H9 (cell line): ENCODE data around the gene ITPR2. TPM values are rescaled to one million over a fixed set of nuclear protein-coding genes. Genes with fewer than 3 reads are reported as not detected.

Experiments
- DNase-seq: peaks from one replicate; pipeline ENCODE4 v3.0.0-alpha.2; 2017
- H2AFZ ChIP-seq: one replicate; pipeline ENCODE4 v1.6.1; 2013; ENCODE audit warnings: mild to moderate bottlenecking, low read length, control low read depth, moderate library complexity
- H2AK5ac ChIP-seq: 2 replicates; pipeline ENCODE4 v1.6.1; 2013; ENCODE audit warnings: low read length, control low read depth, mixed read lengths; ENCODE audit not compliant: insufficient read length
- H2BK120ac ChIP-seq: one replicate; pipeline ENCODE4 v1.6.1; 2013; ENCODE audit warnings: low read depth, mild to moderate bottlenecking, low read length, control low read depth, inconsistent platforms; ENCODE audit not compliant: poor library complexity, severe bottlenecking
- H2BK12ac ChIP-seq: 2 replicates; pipeline ENCODE4 v1.6.1; 2013; ENCODE audit warnings: low read length, control low read depth, mixed read lengths, low read depth; ENCODE audit not compliant: insufficient read length
- H2BK15ac ChIP-seq: 2 replicates; pipeline ENCODE4 v1.6.1; 2013; ENCODE audit warnings: low read depth, low read length, control low read depth
- H2BK20ac ChIP-seq: one replicate; pipeline ENCODE4 v1.6.1; 2013; ENCODE audit warnings: low read depth, mild to moderate bottlenecking, low read length, control low read depth, inconsistent platforms; ENCODE audit not compliant: poor library complexity, severe bottlenecking
- H2BK5ac ChIP-seq: 2 replicates; pipeline ENCODE4 v1.6.1; 2013; ENCODE audit warnings: low read length, control low read depth, mixed read lengths; ENCODE audit not compliant: insufficient read length
- H3K14ac ChIP-seq: 2 replicates; pipeline ENCODE4 v1.6.1; 2013; ENCODE audit warnings: low read length, control low read depth; ENCODE audit not compliant: insufficient read depth
- H3K18ac ChIP-seq: 2 replicates; pipeline ENCODE4 v1.6.1; 2013; ENCODE audit warnings: low read depth, mild to moderate bottlenecking, mixed read lengths, low read length, control low read depth; ENCODE audit not compliant: insufficient read length
- H3K23ac ChIP-seq: 2 replicates; pipeline ENCODE4 v1.6.1; 2013; ENCODE audit warnings: low read length, control low read depth, mixed read lengths, low read depth; ENCODE audit not compliant: insufficient read length
- H3K23me2 ChIP-seq: 2 replicates; pipeline ENCODE4 v1.6.1; 2013; ENCODE audit warnings: low read depth, mild to moderate bottlenecking, mixed read lengths, low read length, control low read depth; ENCODE audit not compliant: insufficient read length, poor library complexity, severe bottlenecking
- H3K27ac ChIP-seq: 2 replicates; pipeline ENCODE4 v1.5.1; 2013; ENCODE audit warnings: low read length, control low read depth, mixed read lengths, low read depth; ENCODE audit not compliant: insufficient read length
- H3K27me3 ChIP-seq: 2 replicates; pipeline ENCODE4 v1.6.1; 2013; ENCODE audit warnings: low read length, control low read depth, inconsistent platforms; ENCODE audit not compliant: insufficient read depth
- H3K4ac ChIP-seq: 2 replicates; pipeline ENCODE4 v1.6.1; 2013; ENCODE audit warnings: low read depth, mild to moderate bottlenecking, control low read depth, inconsistent platforms, low read length, moderate library complexity
- H3K4me1 ChIP-seq: 2 replicates; pipeline ENCODE4 v1.6.1; 2013; ENCODE audit warnings: low read length, control low read depth, inconsistent platforms; ENCODE audit not compliant: insufficient read depth
- H3K4me2 ChIP-seq: 2 replicates; pipeline ENCODE4 v1.6.1; 2013; ENCODE audit warnings: low read length, control low read depth, mixed read lengths; ENCODE audit not compliant: insufficient read length, insufficient read depth
- H3K56ac ChIP-seq: 2 replicates; pipeline ENCODE4 v1.6.1; 2013; ENCODE audit warnings: low read depth, mild to moderate bottlenecking, mixed read lengths, low read length, control low read depth; ENCODE audit not compliant: insufficient read length
- H3K79me1 ChIP-seq: 2 replicates; pipeline ENCODE4 v1.6.1; 2013; ENCODE audit warnings: low read depth, mild to moderate bottlenecking, moderate library complexity, low read length, control low read depth, inconsistent platforms; ENCODE audit not compliant: insufficient read depth, poor library complexity, severe bottlenecking
- H3K79me2 ChIP-seq: 2 replicates; pipeline ENCODE4 v1.6.1; 2013; ENCODE audit warnings: low read length, control low read depth, inconsistent platforms; ENCODE audit not compliant: insufficient read depth
- H3K9ac ChIP-seq: 2 replicates; pipeline ENCODE4 v1.6.1; 2013; ENCODE audit warnings: low read length, control low read depth, mixed read lengths; ENCODE audit not compliant: insufficient read length; ENCODE audit errors: extremely low read depth
- H3K9me3 ChIP-seq: one replicate; pipeline ENCODE4 v1.6.1; 2013; ENCODE audit warnings: low read depth, low read length, inconsistent platforms; ENCODE audit not compliant: control insufficient read depth
- H3T11ph ChIP-seq: one replicate; pipeline ENCODE4 v1.6.1; 2013; ENCODE audit warnings: mild to moderate bottlenecking, low read length, control low read depth, inconsistent platforms
- H4K20me1 ChIP-seq: one replicate; pipeline ENCODE4 v1.6.1; 2013; ENCODE audit not compliant: control insufficient read depth, insufficient read length, insufficient read depth
- H4K5ac ChIP-seq: 2 replicates; pipeline ENCODE4 v1.6.1; 2013; ENCODE audit warnings: low read depth, mild to moderate bottlenecking, mixed read lengths, low read length, control low read depth; ENCODE audit not compliant: insufficient read length
- H4K8ac ChIP-seq: replicated peaks from 2 replicates; pipeline ENCODE4 v1.6.1; 2013; ENCODE audit warnings: low read length, control low read depth, mixed read lengths, low read depth; ENCODE audit not compliant: insufficient read length
- H4K91ac ChIP-seq: 2 replicates; pipeline ENCODE4 v1.6.1; 2013; ENCODE audit warnings: low read depth, mild to moderate bottlenecking, moderate library complexity, mixed read lengths, low read length, control low read depth; ENCODE audit not compliant: insufficient read length
- H3K27ac Mint-ChIP-seq, 3 experiments: 2 replicates in 2 of 3; 3 replicates in 1 of 3; pipeline ENCODE4 v1.8.0; 2020 to 2021; ENCODE audit warnings: mixed read lengths in 3 of 3, mild to moderate bottlenecking in 1 of 3, moderate library complexity in 1 of 3
- H3K27me3 Mint-ChIP-seq: 2 replicates; pipeline ENCODE4 v1.8.0; 2021; ENCODE audit warnings: low read depth, mild to moderate bottlenecking, moderate library complexity, mixed read lengths
- H3K36me3 Mint-ChIP-seq, 3 experiments: 2 replicates in 2 of 3; 3 replicates in 1 of 3; pipeline ENCODE4 v1.8.0; 2020 to 2021; ENCODE audit warnings: low read depth in 3 of 3, mixed read lengths in 3 of 3; ENCODE audit not compliant: insufficient read depth in 1 of 3
- H3K4me1 Mint-ChIP-seq, 2 experiments: 2 replicates each; pipeline ENCODE4 v1.8.0; 2020; ENCODE audit warnings: mixed read lengths in 2 of 2
- H3K4me3 Mint-ChIP-seq, 2 experiments: 2 replicates in 1 of 2; 3 replicates in 1 of 2; pipeline ENCODE4 v1.8.0; 2020 to 2021; ENCODE audit warnings: mild to moderate bottlenecking in 2 of 2, mixed read lengths in 2 of 2, moderate library complexity in 1 of 2
- H3K9me3 Mint-ChIP-seq, 2 experiments: 2 replicates in 1 of 2; 3 replicates in 1 of 2; pipeline ENCODE4 v1.8.0; 2020; ENCODE audit warnings: mild to moderate bottlenecking in 2 of 2, mixed read lengths in 2 of 2, moderate library complexity in 1 of 2
- CTCF ChIP-seq: fragments of 200-600 bp; sonication (generic); conservative IDR thresholded peaks from 3 replicates; pipeline ENCODE4 v1.8.0; 2021; ENCODE audit warnings: antibody characterized with exemption, mild to moderate bottlenecking
- WGBS: extraction: QIAGEN DNeasy Blood & Tissue Kit; methylation state at CpG from one replicate; pipeline ENCODE4 v1.1.7; 2013; ENCODE audit warnings: missing lambda C conversion rate, low lambda C conversion rate, mixed read lengths; ENCODE audit not compliant: insufficient read length; ENCODE audit errors: extremely low coverage; 5-methylcytosine and 5-hydroxymethylcytosine counted together
- total RNA-seq: library from RNA; stranded (reverse); gene quantifications from 2 replicates; pipeline ENCODE4 v1.2.1, GENCODE V29; 2021

The ITPR2 gene
- total RNA-seq, 1 experiment from 2014 or later, result 14.8 TPM

- Histone ChIP-seq H3K23ac (no peak overlapping the region), H2BK12ac (no peak overlapping the region), H3K4me1 (peaks cover 5% of the 10 kb centered on the region; the same call in 1 of the 2 replicates), H2BK15ac (no peak overlapping the region), H2BK5ac (no peak overlapping the region), H4K91ac (no peak overlapping the region), H3K23me2 (no peaks in the 10 kb centered on the region), H4K8ac (no peak overlapping the region), H3K9ac (no peak overlapping the region), H4K5ac (no peak overlapping the region), H3T11ph (no peak overlapping the region), H2BK120ac (no peak overlapping the region), H3K9me3 (no peaks in the 10 kb centered on the region), H3K14ac (no peak overlapping the region), H4K20me1 (no peaks in the 10 kb centered on the region), H3K79me2 (no peaks in the 10 kb centered on the region), H2AK5ac (no peak overlapping the region), H3K27ac (no peak overlapping the region), H3K56ac (no peak overlapping the region), H3K18ac (no peak overlapping the region), H2AFZ (no peak overlapping the region), H3K4ac (no peak overlapping the region), H2BK20ac (no peak overlapping the region), H3K27me3 (no peaks in the 10 kb centered on the region), H3K4me2 (no peak overlapping the region), H3K79me1 (no peaks in the 10 kb centered on the region)
- no peaks in the 10 kb centered on the region for H3K27me3 Mint-ChIP-seq
- H3K27ac Mint-ChIP-seq, result peak overlapping the region; percentile 10 to 91 (median 44); a peak in 4 of 7 replicates
- no CpG with 5 or more reads among the region's 1 CpG for WGBS
- no peak overlapping the region for H3K4me3 Mint-ChIP-seq
- DNase-seq, result no peak
- H3K36me3 Mint-ChIP-seq, result peaks cover 3 to 18% (median 7%) of the 10 kb centered on the region in 3 experiments; a peak in 6 of 7 replicates
- H3K4me1 Mint-ChIP-seq, result peaks cover 25 to 26% of the 10 kb centered on the region in 2 experiments
- no peak for TF ChIP-seq CTCF
- 0 out of 5 replicates have a peak, but pooled peaks cover 0 to 1% of the 10 kb centered on the region in 2 experiments for H3K9me3 Mint-ChIP-seq
Measured at GRCh38 chr12:26690601-26691000, 142.4 kb downstream of the ITPR2 start.
